AG10803 (cell line): ENCODE measurements around the gene APEX1.
A peak's percentile ranks its signal among the peaks of the same experiment; 100 is the strongest.

ENCODE experiments used
- DNase-seq: peaks from one replicate; pipeline ENCODE4 v3.0.0; 2010; ENCODE audit warnings: low read depth
- H3K4me3 ChIP-seq: 2 replicates; pipeline ENCODE4 v1.5.1; 2011; ENCODE audit warnings: mild to moderate bottlenecking, low read length, control low read depth
- CTCF ChIP-seq: conservative IDR thresholded peaks from 2 replicates; pipeline ENCODE4 v1.5.1; 2011; ENCODE audit warnings: mild to moderate bottlenecking, low read length, control low read depth, inconsistent platforms

Gene APEX1

GRCh38 chr14:20469242-20469889 is 14.3 kb downstream of the APEX1 start, which contains the start of gene PNP:
TSS of gene PNP (plus strand) at chr14:20469406. CDS start at chr14:20469525, 119 bp downstream.
- peak; percentile 82 for DNase-seq
- no peak for TF ChIP-seq CTCF

GRCh38 chr14:20469890-20470602 is 15.0 kb downstream of the APEX1 start:
- TF ChIP-seq CTCF, result no peak

More at GRCh38 chr14:20469242-20469889, 14.3 kb downstream of the APEX1 start, which contains the start of gene PNP:
- H3K4me3 ChIP-seq, result peak within 1 kb of the TSS; percentile 93

GRCh38 chr14:20470603-20470901 is 15.5 kb downstream of the APEX1 start:
- H3K4me3 ChIP-seq, result peak overlapping the region; percentile 93
- no peak for TF ChIP-seq CTCF
- DNase-seq, result no peak

More at GRCh38 chr14:20469890-20470602, 15.0 kb downstream of the APEX1 start:
- DNase-seq, result peak; percentile 45
- H3K4me3 ChIP-seq, result peak overlapping the region; percentile 93

GRCh38 chr14:20472536-20473169 is 17.6 kb downstream of the APEX1 start:
- DNase-seq, result no peak
- no peak for TF ChIP-seq CTCF
- no peak overlapping the region for H3K4me3 ChIP-seq

GRCh38 chr14:20476776-20477175 is 21.8 kb downstream of the APEX1 start:
- no peak for DNase-seq
- no peak overlapping the region for H3K4me3 ChIP-seq
- TF ChIP-seq CTCF, result no peak

- H3K4me3 ChIP-seq, result no peak overlapping the region
- TF ChIP-seq CTCF, result no peak
- no peak for DNase-seq
Observed at GRCh38 chr14:20477211-20477876, 22.3 kb downstream of the APEX1 start.
